LNCaP clone FGC (cell line): ENCODE data around the gene TUG1.

Experiments used
- DNase-seq: peaks from one replicate; pipeline ENCODE4 v3.0.0-alpha.2; 2011; ENCODE audit warnings: low read depth
- H3K4me3 ChIP-seq: 2 replicates; pipeline ENCODE4 v1.5.1; 2011; ENCODE audit warnings: mild to moderate bottlenecking, low read depth, low read length, control low read depth
- CTCF ChIP-seq: IDR thresholded peaks from 2 replicates; pipeline ENCODE4 v1.5.1; 2012; ENCODE audit warnings: mild to moderate bottlenecking; ENCODE audit not compliant: control insufficient read depth, insufficient read depth; ENCODE audit errors: extremely low read depth

TUG1 gene

DNA sequence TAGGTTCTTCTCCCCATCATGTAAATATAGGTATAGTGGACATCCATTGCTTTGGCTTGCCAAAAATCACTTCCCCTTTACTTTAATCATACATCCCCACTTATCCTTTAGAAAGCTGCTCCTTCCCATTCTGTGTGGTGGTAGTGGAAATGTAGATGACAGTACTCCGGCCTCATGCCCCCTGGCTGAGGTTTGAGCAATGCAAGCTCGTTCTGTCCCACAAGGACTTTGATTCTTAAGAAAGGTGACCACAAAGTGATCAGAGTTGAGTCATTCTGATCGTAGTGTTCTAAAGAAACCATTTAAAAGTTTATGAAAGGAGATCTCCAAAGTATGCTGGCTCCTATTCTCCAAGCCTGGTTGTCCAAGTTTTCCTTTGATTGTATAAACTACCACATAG is 10.9 kb downstream of the TUG1 start:
- no peak for TF ChIP-seq CTCF
- DNase-seq = no peak

GRCh38 chr22:30982512-30982911 is 13.4 kb downstream of the TUG1 start:
- no peak for DNase-seq
- TF ChIP-seq CTCF = no peak
- H3K4me3 ChIP-seq = no peak overlapping the region

More for the DNA sequence above, 10.9 kb downstream of the TUG1 start:
- no peak overlapping the region for H3K4me3 ChIP-seq

GRCh38 chr22:30984317-30984716 is 15.3 kb downstream of the TUG1 start:
- no peak for DNase-seq
- H3K4me3 ChIP-seq = no peak overlapping the region
- TF ChIP-seq CTCF = no peak

DNA sequence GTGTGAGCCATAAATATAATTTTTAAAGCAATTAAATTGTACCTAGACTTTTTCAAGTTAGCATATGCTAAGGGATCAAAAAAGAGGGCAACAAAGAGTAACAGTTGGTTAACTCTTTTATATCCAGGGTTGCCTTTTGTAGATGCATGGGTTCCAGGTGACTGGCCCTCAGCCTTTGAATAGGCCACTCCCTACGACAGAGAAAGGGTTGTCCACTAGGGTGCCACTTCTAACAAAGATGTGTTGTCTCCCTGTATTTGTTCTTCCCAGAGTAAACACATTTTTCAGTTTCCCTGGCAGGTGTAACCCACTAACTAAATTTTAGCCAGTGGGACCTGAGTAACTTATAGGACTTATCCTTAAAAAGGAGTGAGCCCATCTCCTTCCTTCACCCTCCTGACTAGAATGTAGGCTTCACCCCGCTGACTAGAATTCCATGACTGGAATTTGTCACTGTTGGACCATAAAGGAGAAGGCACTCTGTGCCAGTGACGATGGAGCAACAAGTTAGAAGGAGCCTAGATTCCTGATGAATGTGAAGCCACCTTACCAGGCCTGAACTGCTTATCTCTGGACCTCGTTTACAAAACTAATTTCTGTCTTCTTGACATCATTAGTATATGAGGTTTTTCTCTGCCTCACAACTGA is 16.6 kb downstream of the TUG1 start:
- DNase-seq = no peak
- TF ChIP-seq CTCF = no peak
- no peak overlapping the region for H3K4me3 ChIP-seq

GRCh38 chr22:30989474-30989873 is 20.4 kb downstream of the TUG1 start:
- TF ChIP-seq CTCF = no peak
- no peak for DNase-seq
- no peak overlapping the region for H3K4me3 ChIP-seq

DNA sequence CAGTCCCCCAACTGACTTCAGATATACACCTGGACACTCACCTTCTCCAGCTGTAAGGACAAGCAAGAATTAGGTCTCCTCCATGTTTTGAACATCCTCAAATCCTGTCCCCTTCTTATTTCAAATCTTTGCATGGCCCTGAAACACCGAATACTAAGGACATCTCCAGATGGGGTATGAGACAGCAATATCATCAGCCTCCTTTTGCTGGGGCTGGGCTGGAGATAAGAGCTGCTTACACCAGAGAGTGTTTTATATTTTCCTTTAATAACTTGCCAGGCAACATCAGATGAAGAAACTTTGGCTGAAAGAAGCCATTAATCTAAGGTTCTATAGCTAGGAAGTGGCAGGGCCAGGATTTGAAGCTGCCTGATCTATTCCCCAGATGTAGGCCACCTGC is 21.6 kb downstream of the TUG1 start:
- no peak for DNase-seq
- no peak overlapping the region for H3K4me3 ChIP-seq
- no peak for TF ChIP-seq CTCF

DNA sequence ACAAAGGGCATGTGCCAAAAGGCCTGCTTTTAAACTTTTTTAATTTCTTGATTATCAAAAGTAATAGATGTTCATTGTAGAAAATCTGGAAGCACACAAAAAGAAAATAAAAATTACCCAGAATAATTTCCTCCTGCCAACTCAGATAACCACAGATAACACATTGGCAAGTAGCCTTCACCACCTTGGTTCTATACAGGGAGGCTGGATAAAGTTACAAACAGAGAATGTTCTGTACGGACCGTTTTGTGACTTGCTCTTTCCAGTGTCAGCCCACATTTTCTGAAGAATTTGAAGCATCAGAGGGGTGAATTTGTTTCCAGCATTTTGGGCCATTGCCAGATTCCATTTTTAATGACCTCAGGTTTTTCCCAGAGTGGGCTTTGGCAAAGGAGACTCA is 23.5 kb downstream of the TUG1 start:
- no peak for TF ChIP-seq CTCF
- H3K4me3 ChIP-seq = no peak overlapping the region
- DNase-seq = no peak
